ENCODE results near the gene SMARCA4.
"Not testable (repeated sequence)": the region's sequence is repeated elsewhere in the genome, so short reads cannot be mapped to it uniquely, and the experiment has no call there.

Gene SMARCA4

DNA sequence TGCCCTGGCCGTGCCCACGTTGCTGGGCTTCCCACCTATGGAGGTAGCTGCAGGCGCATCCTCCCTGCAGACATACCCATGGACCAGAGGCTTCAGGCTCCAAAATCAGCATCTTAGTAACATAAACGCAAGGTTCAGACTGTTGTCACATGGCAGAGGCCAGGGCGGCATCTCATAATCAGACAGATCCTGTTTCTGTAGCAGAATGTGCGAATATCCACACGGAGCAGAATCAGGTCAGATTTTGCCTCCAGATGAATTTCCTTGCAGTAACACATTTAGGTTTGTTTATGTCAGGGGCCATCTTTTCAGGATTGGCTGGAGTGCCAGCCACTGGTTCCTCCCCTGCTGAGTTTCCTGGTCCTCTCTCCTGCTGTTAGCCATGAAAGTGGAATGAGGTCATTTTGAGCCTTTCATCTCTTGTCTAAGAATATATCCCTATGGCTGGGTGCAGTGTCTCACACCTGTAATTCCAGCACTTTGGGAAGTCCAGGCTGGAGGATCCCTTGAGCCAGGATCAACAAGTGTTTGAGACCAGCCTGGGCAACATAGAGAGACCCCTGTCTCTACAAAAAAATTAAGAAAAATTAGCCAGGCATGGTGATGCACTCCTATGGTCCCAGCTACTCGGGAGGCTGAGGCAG, 20.5 kb downstream of the SMARCA4 start:
- DNase-seq = peak in 1 of 2 experiments; percentile 2

- DNase-seq = no peak
Observed at GRCh38 chr19:10983026-10983425, 22.2 kb downstream of the SMARCA4 start.

GRCh38 chr19:10984166-10984735, 23.4 kb downstream of the SMARCA4 start:
- no peak for DNase-seq

DNA sequence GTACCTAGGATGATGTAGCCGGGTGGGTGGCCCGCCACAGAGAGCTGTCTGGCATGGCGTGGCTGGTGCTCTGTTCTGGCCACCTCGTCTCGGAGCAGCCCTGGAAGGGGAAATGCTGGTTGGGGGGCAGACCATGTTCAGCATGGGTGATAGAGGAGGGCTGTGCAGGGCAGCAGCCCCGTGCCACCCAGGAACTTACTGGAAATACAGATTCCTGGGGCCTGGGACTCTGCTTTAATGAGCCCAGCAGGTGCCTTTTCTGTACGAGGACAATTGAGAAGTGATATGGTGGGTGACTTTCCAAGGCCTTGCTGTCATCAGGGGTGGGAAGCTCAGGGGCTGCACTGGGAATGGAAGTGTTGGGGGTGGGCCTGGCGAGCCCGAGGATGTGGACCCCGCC, 24.7 kb downstream of the SMARCA4 start:
- DNase-seq = no peak

DNA sequence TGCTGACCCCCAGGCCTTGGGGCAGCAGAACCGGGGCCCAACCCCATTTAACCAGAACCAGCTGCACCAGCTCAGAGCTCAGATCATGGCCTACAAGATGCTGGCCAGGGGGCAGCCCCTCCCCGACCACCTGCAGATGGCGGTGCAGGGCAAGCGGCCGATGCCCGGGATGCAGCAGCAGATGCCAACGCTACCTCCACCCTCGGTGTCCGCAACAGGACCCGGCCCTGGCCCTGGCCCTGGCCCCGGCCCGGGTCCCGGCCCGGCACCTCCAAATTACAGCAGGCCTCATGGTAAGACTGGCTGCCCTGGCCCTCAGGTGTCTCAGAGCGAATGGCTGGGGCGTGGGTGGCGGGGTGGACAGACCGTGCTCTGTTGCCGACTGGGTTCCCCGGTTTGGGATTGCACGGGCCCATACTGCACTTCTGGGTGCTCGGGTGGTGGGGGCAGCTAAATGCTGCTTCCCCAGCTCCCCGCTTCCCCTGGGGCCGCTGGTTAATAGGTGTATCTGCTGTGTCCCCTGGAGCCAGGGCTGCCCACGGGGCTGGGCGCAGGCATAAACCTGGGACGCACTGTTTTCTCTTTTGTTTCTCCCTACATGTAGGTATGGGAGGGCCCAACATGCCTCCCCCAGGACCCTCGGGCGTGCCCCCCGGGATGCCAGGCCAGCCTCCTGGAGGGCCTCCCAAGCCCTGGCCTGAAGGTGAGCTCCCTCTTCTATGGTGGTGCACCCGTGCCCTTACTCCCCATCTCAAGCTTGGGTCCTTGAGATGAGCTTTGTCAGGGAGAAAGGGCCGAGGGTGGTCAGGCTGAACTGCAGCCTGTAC, 25.7 kb downstream of the SMARCA4 start:
- DNase-seq = no peak

GRCh38 chr19:10987571-10988297, 26.9 kb downstream of the SMARCA4 start:
- DNase-seq = no peak

DNA sequence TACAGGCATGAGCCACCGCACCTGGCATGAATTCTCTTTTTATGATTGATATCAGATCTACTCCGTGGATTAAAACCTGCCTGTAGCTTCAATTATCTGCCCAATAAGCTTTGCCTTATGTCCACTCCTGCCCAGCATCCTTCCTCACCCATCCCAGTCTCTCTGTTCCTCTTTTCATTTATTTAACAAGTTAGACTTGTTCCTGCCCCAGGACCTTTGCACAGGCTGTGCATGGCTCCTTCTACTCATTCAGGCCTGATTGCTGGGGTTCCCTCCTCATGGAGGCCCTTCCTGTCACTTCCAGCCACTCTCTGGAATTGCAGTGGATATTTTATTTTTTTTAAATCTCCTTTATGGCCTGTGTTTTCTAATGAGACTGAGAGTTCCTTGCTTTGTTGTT, 27.6 kb downstream of the SMARCA4 start:
- DNase-seq = no peak

DNA sequence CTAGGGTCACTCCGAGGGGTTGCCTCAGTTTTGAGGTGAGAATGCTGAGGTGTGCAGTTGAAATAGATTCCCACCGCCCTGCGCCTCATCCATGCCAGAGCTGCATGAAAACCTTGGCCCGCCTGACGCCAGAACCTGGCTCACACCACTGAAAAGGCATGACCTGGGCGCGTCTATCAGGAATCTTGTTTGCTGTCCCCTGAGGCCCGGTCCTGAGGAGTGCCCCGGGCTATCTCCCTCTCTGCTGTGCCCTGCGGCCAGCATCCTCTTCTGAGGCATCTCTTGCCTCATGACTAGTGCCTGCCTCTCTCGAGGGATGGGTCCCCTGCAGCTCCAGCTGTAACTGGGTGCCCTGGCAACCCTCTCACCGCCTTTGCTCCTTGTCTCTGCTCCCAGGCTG, 28.1 kb downstream of the SMARCA4 start:
- DNase-seq = no peak

- no peak for DNase-seq
Observed at GRCh38 chr19:10991076-10991475, 30.2 kb downstream of the SMARCA4 start.

DNA sequence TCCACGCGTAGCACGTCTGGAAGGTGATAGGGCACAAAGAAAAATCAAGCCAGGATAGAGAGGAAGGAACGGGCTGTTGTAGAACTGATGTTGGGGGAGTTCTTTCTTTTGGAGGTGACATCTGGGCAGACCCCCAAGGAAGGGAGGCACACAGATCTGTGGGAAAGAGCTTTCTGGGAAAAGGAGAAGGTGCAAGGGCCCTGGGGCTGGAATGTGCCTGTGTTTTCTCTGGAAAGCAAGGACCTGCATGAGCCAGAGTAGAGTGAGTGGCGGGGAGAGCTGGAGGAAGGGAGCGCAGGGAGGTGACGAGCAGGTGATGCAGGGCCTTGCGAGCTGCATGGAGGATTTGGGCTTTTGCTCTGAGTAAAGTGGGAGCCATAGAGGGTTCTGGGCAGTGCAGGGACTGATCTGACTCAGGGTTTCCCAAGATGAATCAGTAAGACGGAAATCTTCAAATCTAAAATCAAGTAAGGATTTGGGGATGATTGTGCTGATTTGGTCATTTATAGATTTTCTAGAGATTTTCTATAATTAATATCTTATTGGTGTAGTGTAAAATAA, 30.8 kb downstream of the SMARCA4 start:
- no peak for DNase-seq

GRCh38 chr19:10992174-10992573, 31.3 kb downstream of the SMARCA4 start:
- not testable (repeated sequence) for DNase-seq

DNA sequence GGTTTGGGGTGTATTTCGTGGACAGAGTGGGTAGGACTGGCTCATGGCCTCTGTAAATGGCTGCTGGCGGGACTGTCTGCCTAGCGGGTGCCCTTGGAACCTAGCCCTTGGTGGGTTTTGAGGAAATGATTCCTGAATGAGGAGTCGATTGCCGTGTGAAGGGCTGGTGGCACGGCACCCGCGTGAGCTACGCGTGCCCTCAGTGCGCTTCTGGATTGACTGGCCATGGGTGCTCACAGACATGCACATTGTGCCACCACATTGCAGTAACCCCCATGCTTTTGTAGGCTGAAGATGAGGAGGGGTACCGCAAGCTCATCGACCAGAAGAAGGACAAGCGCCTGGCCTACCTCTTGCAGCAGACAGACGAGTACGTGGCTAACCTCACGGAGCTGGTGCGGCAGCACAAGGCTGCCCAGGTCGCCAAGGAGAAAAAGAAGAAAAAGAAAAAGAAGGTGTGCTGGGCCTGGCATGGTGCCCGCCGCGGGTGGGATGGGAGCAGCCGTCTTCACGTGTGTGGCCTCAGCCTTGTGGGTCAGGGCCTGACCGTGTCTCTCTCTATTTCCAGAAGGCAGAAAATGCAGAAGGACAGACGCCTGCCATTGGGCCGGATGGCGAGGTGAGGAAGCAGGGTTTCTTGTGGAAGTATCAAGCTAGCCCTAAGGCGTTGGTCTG, 35.2 kb downstream of the SMARCA4 start:
- no peak for DNase-seq

- DNase-seq = peak in 1 of 2 experiments; percentile 10
Observed at GRCh38 chr19:10998045-10998533, 37.3 kb downstream of the SMARCA4 start.

- DNase-seq = no peak
Observed at GRCh38 chr19:10998666-10999065, 37.8 kb downstream of the SMARCA4 start.

DNA sequence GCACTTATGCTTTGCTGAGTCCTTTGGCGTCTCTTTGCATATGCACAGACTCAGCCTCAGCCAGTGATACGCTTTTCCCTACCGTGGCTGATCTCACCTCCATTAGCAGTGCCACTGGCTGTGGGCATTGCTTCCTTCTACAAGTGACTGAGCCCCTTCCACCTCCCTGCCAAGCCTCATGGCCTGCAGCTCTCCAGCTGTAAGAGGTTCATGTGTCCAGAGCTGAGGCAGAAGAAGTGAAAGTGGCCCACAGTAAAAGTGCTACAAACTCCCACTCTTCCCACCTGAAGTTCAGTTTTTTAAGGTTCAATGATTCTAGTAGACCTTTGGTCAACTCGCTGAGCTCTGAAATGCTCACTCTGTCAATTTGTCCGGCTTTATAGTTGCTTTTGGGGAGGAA, 44.7 kb downstream of the SMARCA4 start:
- no peak for DNase-seq

DNA sequence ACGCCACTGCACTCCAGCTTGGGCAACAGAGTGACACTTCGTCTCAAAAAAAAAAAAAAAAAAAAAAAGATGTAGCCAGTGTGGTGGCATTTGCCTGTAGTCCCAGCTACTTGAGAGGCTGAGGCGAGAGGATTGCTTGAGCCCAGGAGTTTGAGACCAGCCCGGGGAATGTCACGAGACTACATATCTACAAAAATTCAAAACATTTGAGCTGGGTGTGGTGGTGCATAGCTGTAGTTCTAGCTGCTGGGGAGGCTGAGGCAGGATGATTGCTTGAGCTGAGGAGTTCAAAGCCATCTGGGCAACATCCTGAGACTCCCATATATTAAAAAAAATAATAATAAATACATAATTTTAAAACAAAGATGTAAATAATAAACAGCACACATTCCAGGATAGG, 46.6 kb downstream of the SMARCA4 start:
- DNase-seq = no peak

DNA sequence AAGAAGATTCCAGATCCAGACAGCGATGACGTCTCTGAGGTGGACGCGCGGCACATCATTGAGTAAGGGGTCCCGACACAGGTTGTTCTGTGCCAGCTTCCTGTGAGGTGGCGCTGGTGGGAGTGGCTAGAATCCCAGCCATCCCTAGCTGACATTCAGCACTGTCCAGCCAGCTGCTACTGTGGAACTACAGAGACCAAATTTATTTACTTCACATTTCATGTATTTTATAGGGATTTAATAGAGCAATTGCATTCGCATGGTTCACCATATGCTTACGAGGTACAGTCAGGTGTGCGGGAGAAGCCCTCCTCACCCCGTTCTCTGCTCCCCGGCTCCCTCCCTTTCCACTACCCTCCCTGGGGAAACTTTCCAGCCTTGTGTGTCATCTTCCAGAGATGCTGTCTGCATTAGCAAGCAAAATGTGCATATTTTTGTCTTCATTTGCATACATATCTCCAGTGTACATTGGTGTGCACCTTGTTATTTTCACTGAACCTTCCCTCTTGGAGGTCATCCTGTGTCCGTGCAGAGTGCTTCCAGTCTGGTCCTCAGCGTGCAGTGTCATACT, 47.2 kb downstream of the SMARCA4 start:
- no peak for DNase-seq

GRCh38 chr19:11010041-11010440, 49.2 kb downstream of the SMARCA4 start:
- no peak for DNase-seq

GRCh38 chr19:11012507-11012906, 51.7 kb downstream of the SMARCA4 start:
- DNase-seq = no peak

GRCh38 chr19:11013771-11014170, 52.9 kb downstream of the SMARCA4 start:
- DNase-seq = no peak

DNA sequence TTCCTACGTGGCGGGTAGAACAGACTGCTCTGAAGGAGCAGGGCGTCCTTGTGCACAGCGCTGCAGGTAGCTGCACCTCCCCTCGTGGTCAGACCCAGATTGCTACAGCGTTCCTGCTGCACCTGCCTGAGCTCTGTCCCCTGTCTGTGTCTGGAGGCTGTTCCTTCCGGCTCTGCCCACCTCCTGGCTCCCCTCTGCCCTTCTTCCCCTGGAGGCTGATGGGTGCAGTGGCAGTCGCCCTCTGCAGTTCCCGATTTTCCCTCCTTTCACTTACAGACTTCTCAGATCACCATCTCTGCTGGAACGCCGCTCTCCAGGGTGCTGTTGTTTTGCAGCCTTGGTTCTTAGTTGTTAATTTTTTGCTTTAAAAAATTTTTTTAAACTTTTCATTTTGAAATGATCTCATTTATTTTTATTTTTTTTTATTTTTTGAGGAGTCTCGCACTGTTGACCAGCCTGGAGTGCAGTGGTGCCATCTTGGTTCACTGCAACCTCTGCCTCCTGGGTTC, 53.6 kb downstream of the SMARCA4 start:
- no peak for DNase-seq

GRCh38 chr19:11016631-11017030, 55.8 kb downstream of the SMARCA4 start:
- DNase-seq = no peak

Measured in NCI-H2081 (cell line).